ENCODE results near the gene DNAH7.

Gene DNAH7

GRCh38 chr2:195909926-195910325, 158.7 kb downstream of the DNAH7 start:
- Histone ChIP-seq H4K20me1 (ENCODE audit: insufficient read depth) (no peaks in the 10 kb centered on the region), H3K27me3 (ENCODE audit: insufficient read depth, low read depth) (no peaks in the 10 kb centered on the region), H3K79me2 (ENCODE audit: insufficient read depth, low read depth) (no peaks in the 10 kb centered on the region), H3K27ac (no peak overlapping the region), H3K4me3 (IDR thresholded peaks at IDR 0.05; ENCODE audit: insufficient read depth, low read depth, low read length) (no peak overlapping the region), H3K4me2 (no peak overlapping the region), H2AFZ (ENCODE audit: low read depth) (no peak overlapping the region), H3K36me3 (ENCODE audit: insufficient read depth) (no peaks in the 10 kb centered on the region), H3K4me1 (ENCODE audit: low read depth, poor library complexity, severe bottlenecking) (no peaks in the 10 kb centered on the region), H3K9ac (no peak overlapping the region)
- no peak for TF ChIP-seq CTCF (conservative IDR thresholded peaks at IDR 0.05; ENCODE audit: low read depth, low read length)

- Histone ChIP-seq H2AFZ (ENCODE audit: low read depth) (no peak overlapping the region), H3K36me3 (ENCODE audit: insufficient read depth) (no peaks in the 10 kb centered on the region), H3K27me3 (ENCODE audit: insufficient read depth, low read depth) (no peaks in the 10 kb centered on the region), H3K4me1 (ENCODE audit: low read depth, poor library complexity, severe bottlenecking) (no peaks in the 10 kb centered on the region), H4K20me1 (ENCODE audit: insufficient read depth) (no peaks in the 10 kb centered on the region), H3K79me2 (ENCODE audit: insufficient read depth, low read depth) (no peaks in the 10 kb centered on the region), H3K9ac (no peak overlapping the region), H3K27ac (no peak overlapping the region), H3K4me3 (IDR thresholded peaks at IDR 0.05; ENCODE audit: insufficient read depth, low read depth, low read length) (no peak overlapping the region), H3K4me2 (no peak overlapping the region)
- TF ChIP-seq CTCF (conservative IDR thresholded peaks at IDR 0.05; ENCODE audit: low read depth, low read length): no peak
Observed at GRCh38 chr2:195907474-195907873, 161.2 kb downstream of the DNAH7 start.

GRCh38 chr2:195903956-195904355, 164.7 kb downstream of the DNAH7 start:
- Histone ChIP-seq H4K20me1 (ENCODE audit: insufficient read depth) (no peaks in the 10 kb centered on the region), H3K4me2 (no peak overlapping the region), H3K4me3 (IDR thresholded peaks at IDR 0.05; ENCODE audit: insufficient read depth, low read depth, low read length) (no peak overlapping the region), H3K9ac (no peak overlapping the region), H3K79me2 (ENCODE audit: insufficient read depth, low read depth) (no peaks in the 10 kb centered on the region), H3K27me3 (ENCODE audit: insufficient read depth, low read depth) (no peaks in the 10 kb centered on the region), H3K4me1 (ENCODE audit: low read depth, poor library complexity, severe bottlenecking) (no peaks in the 10 kb centered on the region), H2AFZ (ENCODE audit: low read depth) (no peak overlapping the region), H3K36me3 (ENCODE audit: insufficient read depth) (no peaks in the 10 kb centered on the region), H3K27ac (no peak overlapping the region)
- no peak for TF ChIP-seq CTCF (conservative IDR thresholded peaks at IDR 0.05; ENCODE audit: low read depth, low read length)

DNA sequence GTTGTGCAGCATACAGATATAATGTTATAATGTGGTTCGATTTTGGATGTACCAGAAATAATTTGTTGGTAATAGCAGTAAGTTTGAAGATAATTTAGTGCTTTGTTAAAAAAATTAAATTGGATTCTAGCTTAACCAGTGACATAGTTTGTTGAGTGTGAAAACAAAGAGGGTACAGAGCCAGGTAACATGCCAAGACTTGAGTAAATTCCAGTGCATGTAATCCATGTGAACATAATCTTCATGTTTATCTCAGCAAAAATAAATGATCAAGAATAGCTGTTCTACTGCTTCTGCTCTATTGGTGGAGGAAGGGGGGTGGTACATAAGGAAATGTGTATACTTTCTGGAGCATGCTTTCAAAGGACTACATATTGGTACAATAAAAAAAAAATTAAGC, 165.8 kb downstream of the DNAH7 start:
- Histone ChIP-seq H3K27ac (no peak overlapping the region), H2AFZ (ENCODE audit: low read depth) (no peak overlapping the region), H3K9ac (no peak overlapping the region), H4K20me1 (ENCODE audit: insufficient read depth) (no peaks in the 10 kb centered on the region), H3K27me3 (ENCODE audit: insufficient read depth, low read depth) (no peaks in the 10 kb centered on the region), H3K4me2 (no peak overlapping the region), H3K4me3 (IDR thresholded peaks at IDR 0.05; ENCODE audit: insufficient read depth, low read depth, low read length) (no peak overlapping the region), H3K36me3 (ENCODE audit: insufficient read depth) (no peaks in the 10 kb centered on the region), H3K4me1 (ENCODE audit: low read depth, poor library complexity, severe bottlenecking) (no peaks in the 10 kb centered on the region), H3K79me2 (ENCODE audit: insufficient read depth, low read depth) (no peaks in the 10 kb centered on the region)
- TF ChIP-seq CTCF (conservative IDR thresholded peaks at IDR 0.05; ENCODE audit: low read depth, low read length): no peak

DNA sequence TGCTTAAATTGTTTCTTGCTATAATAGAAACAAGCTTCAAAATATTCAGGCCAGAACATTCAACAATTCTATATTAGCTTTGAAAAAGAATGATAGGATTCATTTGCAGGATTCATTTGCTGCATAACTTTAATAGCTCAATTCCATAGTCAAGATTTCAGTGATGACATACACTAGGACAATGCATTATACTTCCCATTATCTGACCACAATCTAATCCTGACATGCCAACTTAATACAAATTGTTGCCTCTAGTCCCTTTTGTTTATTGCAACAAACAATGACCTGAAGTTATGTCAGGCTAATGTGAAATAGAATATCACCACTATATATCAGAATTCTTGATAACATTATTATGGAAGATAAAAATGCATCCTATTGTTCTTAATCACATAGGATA, 169.4 kb downstream of the DNAH7 start:
- no peak overlapping the region for H3K9ac ChIP-seq

More for the DNA sequence above, 169.4 kb downstream of the DNAH7 start:
- Histone ChIP-seq H3K36me3 (ENCODE audit: insufficient read depth) (no peaks in the 10 kb centered on the region), H4K20me1 (ENCODE audit: insufficient read depth) (no peaks in the 10 kb centered on the region), H3K27me3 (ENCODE audit: insufficient read depth, low read depth) (no peaks in the 10 kb centered on the region), H3K4me1 (ENCODE audit: low read depth, poor library complexity, severe bottlenecking) (no peaks in the 10 kb centered on the region), H3K79me2 (ENCODE audit: insufficient read depth, low read depth) (no peaks in the 10 kb centered on the region), H3K27ac (no peak overlapping the region), H3K4me3 (IDR thresholded peaks at IDR 0.05; ENCODE audit: insufficient read depth, low read depth, low read length) (no peak overlapping the region), H2AFZ (ENCODE audit: low read depth) (no peak overlapping the region), H3K4me2 (no peak overlapping the region)
- TF ChIP-seq CTCF (conservative IDR thresholded peaks at IDR 0.05; ENCODE audit: low read depth, low read length): no peak
